ENCODE data around the gene ZNF414. TPM values are rescaled to one million over a fixed set of nuclear protein-coding genes. Genes with fewer than 3 reads are reported as not detected.

The ZNF414 gene
- total and polyA plus RNA-seq, 2 donors (not counting 1 experiment from before 2014, with no cell fraction given) = 43.8 to 52.0 TPM

DNA sequence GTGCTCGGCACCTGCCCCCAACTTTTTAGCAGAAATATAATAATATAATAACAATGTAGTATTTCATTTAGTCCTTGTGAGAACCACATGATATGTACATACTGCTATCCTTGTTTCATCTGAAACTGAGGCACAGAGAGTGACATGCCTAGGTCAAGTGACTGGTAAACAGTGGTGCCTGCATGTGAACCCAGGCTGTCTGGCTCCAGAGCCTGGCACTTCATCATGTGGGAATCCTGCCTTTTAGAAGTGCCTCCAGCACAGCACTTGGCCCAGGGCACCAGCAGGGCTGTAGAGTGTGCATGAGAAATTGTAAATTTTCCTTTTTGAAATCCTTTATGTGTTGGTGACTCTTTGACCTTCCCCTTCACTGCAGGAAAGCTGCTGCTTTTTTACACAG, 39.0 kb downstream of the ZNF414 start:
- intact Hi-C loops (cut with micrococcal nuclease) = no loop called here
- Histone ChIP-seq H3K27me3 (replicated peaks in 1 of 4; ENCODE audit: control extremely low read depth in 1 of 4, control insufficient read depth in 3 of 4, insufficient read depth in 4 of 4, low read length in 3 of 4) (no peaks in the 10 kb centered on the region), H3K9ac (ENCODE audit: low read length) (no peak overlapping the region), H2AFZ (ENCODE audit: insufficient read depth, low read depth, low read length, poor library complexity, severe bottlenecking) (no peak overlapping the region), H3K79me2 (ENCODE audit: control insufficient read depth, insufficient read depth, low read length) (peaks cover 61% of the 10 kb centered on the region), H4K20me1 (ENCODE audit: control insufficient read depth, insufficient read depth, low read length, poor library complexity, severe bottlenecking) (peaks cover 85% of the 10 kb centered on the region), H3K4me2 (replicated peaks; ENCODE audit: low read depth, low read length, poor library complexity, severe bottlenecking) (no peak overlapping the region), H3K4me1 (ENCODE audit: control insufficient read depth in 2 of 2, insufficient read depth in 2 of 2, low read length in 2 of 2) (peaks cover 34 to 45% of the 10 kb centered on the region in 2 donors), H3K9me3 (ENCODE audit: control extremely low read depth in 1 of 3, control insufficient read depth in 2 of 3, insufficient read depth in 1 of 3, low read length in 2 of 3) (no peaks in the 10 kb centered on the region), H3K27ac (ENCODE audit: low read length in 2 of 2) (peak overlapping the region in 1 of 2 donors; percentile 27), H3K4me3 (ENCODE audit: control extremely low read depth in 1 of 5, extremely low read depth in 1 of 5, insufficient read depth in 1 of 5, low read depth in 2 of 5, low read length in 4 of 5) (no peak overlapping the region), H3K36me3 (replicated peaks in 1 of 2; ENCODE audit: control extremely low read depth in 1 of 2, control insufficient read depth in 1 of 2, extremely low read depth in 1 of 2, insufficient read depth in 2 of 2, low read length in 1 of 2) (peaks cover 22 to 69% of the 10 kb centered on the region in 2 experiments)
- ChIA-PET POLR2A (no interaction called here), CTCF (interaction anchor here (0.7 to 2.4 kb wide), 4 partner anchors 12 to 104 kb away, joined by 3 to 6 read pairs (median 6); no protein-coding TSS in a partner anchor)
- no CpG with 5 or more reads among the region's 1 CpG for WGBS (ENCODE audit: insufficient coverage)
- no peak overlapping the region for H3K4me3 Mint-ChIP-seq
- no peak for TF ChIP-seq EZH2 (IDR thresholded peaks at IDR 0.05; ENCODE audit: borderline replicate concordance, insufficient read depth, low read depth, low read length, poor library complexity, severe bottlenecking)
- TF ChIP-seq, protein P1, sequence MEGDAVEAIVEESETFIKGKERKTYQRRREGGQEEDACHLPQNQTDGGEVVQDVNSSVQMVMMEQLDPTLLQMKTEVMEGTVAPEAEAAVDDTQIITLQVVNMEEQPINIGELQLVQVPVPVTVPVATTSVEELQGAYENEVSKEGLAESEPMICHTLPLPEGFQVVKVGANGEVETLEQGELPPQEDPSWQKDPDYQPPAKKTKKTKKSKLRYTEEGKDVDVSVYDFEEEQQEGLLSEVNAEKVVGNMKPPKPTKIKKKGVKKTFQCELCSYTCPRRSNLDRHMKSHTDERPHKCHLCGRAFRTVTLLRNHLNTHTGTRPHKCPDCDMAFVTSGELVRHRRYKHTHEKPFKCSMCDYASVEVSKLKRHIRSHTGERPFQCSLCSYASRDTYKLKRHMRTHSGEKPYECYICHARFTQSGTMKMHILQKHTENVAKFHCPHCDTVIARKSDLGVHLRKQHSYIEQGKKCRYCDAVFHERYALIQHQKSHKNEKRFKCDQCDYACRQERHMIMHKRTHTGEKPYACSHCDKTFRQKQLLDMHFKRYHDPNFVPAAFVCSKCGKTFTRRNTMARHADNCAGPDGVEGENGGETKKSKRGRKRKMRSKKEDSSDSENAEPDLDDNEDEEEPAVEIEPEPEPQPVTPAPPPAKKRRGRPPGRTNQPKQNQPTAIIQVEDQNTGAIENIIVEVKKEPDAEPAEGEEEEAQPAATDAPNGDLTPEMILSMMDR (IDR thresholded peaks at IDR 0.05) = no peak
- H3K27ac Mint-ChIP-seq = peak overlapping the region; percentile 88
- no peaks in the 10 kb centered on the region for H3K27me3 Mint-ChIP-seq
- H3K9me3 Mint-ChIP-seq (ENCODE audit: insufficient read depth) = no peaks in the 10 kb centered on the region
- ATAC-seq (ENCODE audit: low read depth) (no peak), DNase-seq (no peak)
- H3K4me1 Mint-ChIP-seq = peaks cover 50% of the 10 kb centered on the region

DNA sequence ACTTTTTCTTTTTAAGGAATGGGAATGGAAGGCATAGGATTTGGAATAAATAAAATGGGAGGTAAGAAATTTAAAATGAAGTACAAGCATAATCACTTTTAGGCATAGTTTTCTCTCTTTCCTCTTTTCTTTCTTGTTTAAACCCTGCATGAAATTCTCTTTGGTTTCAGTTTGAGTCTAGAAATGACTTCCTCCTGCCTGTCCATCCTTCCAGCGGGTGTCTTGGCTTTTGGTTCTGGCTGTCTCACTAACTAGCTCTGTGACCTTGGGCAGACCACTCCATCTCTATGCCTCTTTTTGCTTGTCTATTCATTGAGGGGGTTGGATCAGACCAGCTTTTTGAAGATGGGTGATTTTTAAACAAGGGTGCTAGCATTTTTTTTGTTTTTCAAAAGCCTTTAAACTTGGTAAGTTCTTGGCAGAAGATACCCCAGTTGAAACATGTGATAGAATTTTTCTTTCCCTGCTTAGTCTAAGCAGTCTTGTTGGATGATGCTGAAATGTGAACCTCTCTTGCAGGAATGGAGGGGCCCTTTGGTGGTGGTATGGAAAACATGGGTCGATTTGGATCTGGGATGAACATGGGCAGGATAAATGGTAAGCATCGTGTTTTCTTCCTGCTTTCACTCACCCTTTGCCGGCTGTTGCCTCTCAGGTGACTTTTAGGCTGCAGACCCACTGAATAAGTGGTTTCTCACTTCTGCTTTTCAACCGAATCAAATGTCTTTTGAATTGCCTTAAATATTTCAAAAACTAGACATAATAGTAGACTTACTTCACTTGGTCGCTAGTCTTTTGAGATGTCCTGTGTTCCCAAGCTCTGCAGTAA, 40.1 kb downstream of the ZNF414 start:
- ATAC-seq (ENCODE audit: low read depth) = peak; percentile 84
- peaks cover 22 to 74% of the 10 kb centered on the region in 2 experiments for H3K36me3 ChIP-seq (replicated peaks in 1 of 2; ENCODE audit: control extremely low read depth in 1 of 2, control insufficient read depth in 1 of 2, extremely low read depth in 1 of 2, insufficient read depth in 2 of 2, low read length in 1 of 2)
- H3K79me2 ChIP-seq (ENCODE audit: control insufficient read depth, insufficient read depth, low read length) = peaks cover 63% of the 10 kb centered on the region
- ChIA-PET POLR2A (interaction anchor here (0.6 to 0.9 kb wide), 2 partner anchors 18 to 40 kb away, joined by 3 to 5 read pairs; partner anchors contain the start of gene ZNF414), CTCF (interaction anchor here (0.7 to 2.4 kb wide), 8 partner anchors 10 to 116 kb away, joined by 3 to 10 read pairs (median 4); partner anchors contain the start of genes MARCHF2 and MYO1F)
- peak overlapping the region; percentile 56 to 77 for H3K27ac ChIP-seq (ENCODE audit: low read length in 2 of 2)
- peak overlapping the region; percentile 88 for H3K27ac Mint-ChIP-seq
- peak; percentile 79 for DNase-seq
- H3K4me1 Mint-ChIP-seq = peaks cover 50% of the 10 kb centered on the region
- peaks cover 34 to 45% of the 10 kb centered on the region in 2 donors for H3K4me1 ChIP-seq (ENCODE audit: control insufficient read depth in 2 of 2, insufficient read depth in 2 of 2, low read length in 2 of 2)
- no peaks in the 10 kb centered on the region for H3K9me3 ChIP-seq (ENCODE audit: control extremely low read depth in 1 of 3, control insufficient read depth in 2 of 3, insufficient read depth in 1 of 3, low read length in 2 of 3)
- H3K9ac ChIP-seq (ENCODE audit: low read length) = peak overlapping the region; percentile 17
- TF ChIP-seq, protein P1 (IDR thresholded peaks at IDR 0.05) = no peak
- TF ChIP-seq EZH2 (IDR thresholded peaks at IDR 0.05; ENCODE audit: borderline replicate concordance, insufficient read depth, low read depth, low read length, poor library complexity, severe bottlenecking) = no peak
- peaks cover 86% of the 10 kb centered on the region for H4K20me1 ChIP-seq (ENCODE audit: control insufficient read depth, insufficient read depth, low read length, poor library complexity, severe bottlenecking)
- H3K27me3 Mint-ChIP-seq = no peaks in the 10 kb centered on the region
- H3K27me3 ChIP-seq (replicated peaks in 1 of 4; ENCODE audit: control extremely low read depth in 1 of 4, control insufficient read depth in 3 of 4, insufficient read depth in 4 of 4, low read length in 3 of 4) = no peaks in the 10 kb centered on the region
- H3K4me3 Mint-ChIP-seq = peak overlapping the region; percentile 71
- no peaks in the 10 kb centered on the region for H3K9me3 Mint-ChIP-seq (ENCODE audit: insufficient read depth)
- WGBS (ENCODE audit: insufficient coverage) = 7% methylated on average over 3 of the region's 6 CpGs
- intact Hi-C loops (cut with micrococcal nuclease) = loop anchor here (1.0 to 2.0 kb wide), 2 partner anchors 41 to 61 kb away; partner anchors contain the start of genes MARCHF2 and ZNF414
- H3K4me3 ChIP-seq (ENCODE audit: control extremely low read depth in 1 of 5, extremely low read depth in 1 of 5, insufficient read depth in 1 of 5, low read depth in 2 of 5, low read length in 4 of 5) = peak overlapping the region in 2 of 5 experiments; percentile 0 to 7
- no peak overlapping the region for H2AFZ ChIP-seq (ENCODE audit: insufficient read depth, low read depth, low read length, poor library complexity, severe bottlenecking)
- peak overlapping the region; percentile 62 for H3K4me2 ChIP-seq (replicated peaks; ENCODE audit: low read depth, low read length, poor library complexity, severe bottlenecking)

Measured in B cell (primary cell).